K562 (cell line): ENCODE data around the gene FBXO44. TPM values are rescaled to one million over a fixed set of nuclear protein-coding genes. Genes with fewer than 3 reads are reported as not detected.
A peak's percentile ranks its signal among the peaks of the same experiment; 100 is the strongest.

ENCODE experiments used
- CTCF ChIP-seq, 3 experiments: IDR thresholded peaks in 2 of 3; conservative IDR thresholded peaks in 1 of 3; 2 replicates each; pipeline ENCODE4 v1.5.1; 2011 to 2012; ENCODE audit warnings: low read length in 3 of 3, mild to moderate bottlenecking in 3 of 3, control low read depth in 2 of 3, improper control_type of control experiment in 1 of 3, inconsistent platforms in 1 of 3, low read depth in 1 of 3, mixed read lengths in 1 of 3, moderate library complexity in 1 of 3; ENCODE audit not compliant: insufficient read depth in 2 of 3
- GTF2F1 ChIP-seq: IDR thresholded peaks from 2 replicates; pipeline ENCODE4 v1.6.1; 2011; ENCODE audit warnings: low read depth, low read length, improper control_type of control experiment
- KDM1A ChIP-seq, 2 experiments: fragments of 450-650 bp; IDR thresholded peaks; 2 replicates each; pipeline ENCODE4 v1.6.1; 2016; ENCODE audit warnings: mild to moderate bottlenecking in 2 of 2
- RBM25 ChIP-seq: fragments of 200-400 bp; formaldehyde crosslinking; IDR thresholded peaks from 2 replicates; pipeline ENCODE4 v1.6.1; 2018; ENCODE audit warnings: low read length, low read depth, moderate library complexity; ENCODE audit not compliant: severe bottlenecking
- RCOR1 ChIP-seq, 2 experiments: IDR thresholded peaks; 2 replicates each; pipeline ENCODE4 v1.6.1; 2012; ENCODE audit warnings: low read depth in 2 of 2, low read length in 2 of 2, borderline replicate concordance in 1 of 2, improper control_type of control experiment in 1 of 2
- SP1 ChIP-seq: sonication (generic); formaldehyde crosslinking; IDR thresholded peaks from 2 replicates; pipeline ENCODE4 v1.8.1; 2022; ENCODE audit warnings: mild to moderate bottlenecking, missing genetic modification reagents
- THRB ChIP-seq: fragments of 450-650 bp; formaldehyde crosslinking; conservative IDR thresholded peaks from 2 replicates; pipeline ENCODE4 v1.4.0; 2022; ENCODE audit warnings: mild to moderate bottlenecking, missing genetic modification characterization
- XRCC5 ChIP-seq: fragments of 200-400 bp; formaldehyde crosslinking; IDR thresholded peaks from 2 replicates; pipeline ENCODE4 v1.6.1; 2017; ENCODE audit warnings: low read depth, mild to moderate bottlenecking, low read length
- ZFP36 ChIP-seq: fragments of 150-350 bp; IDR thresholded peaks from 2 replicates; pipeline ENCODE4 v1.6.1; 2018; ENCODE audit warnings: low read length, low read depth; ENCODE audit not compliant: partially characterized antibody
- polyA plus RNA-seq, 8 experiments: library from polyadenylated mRNA; depleted of rRNA in 4 of 8; stranded (reverse) in 5 of 8; unstranded in 3 of 8; fragments of >200 nt; fragmentation: Nextera tagmentation in 2 of 8; fragmentation: Illumina TruSeq in 1 of 8; extraction: Ambion mirVana in 2 of 8; extraction: Trizol in 1 of 8; gene quantifications; 2 replicates each; pipeline versions ENCODE4 v1.2.1 to v1.2.3, GENCODE V29; 2011 to 2014; ENCODE audit warnings: inconsistent platforms in 1 of 8, missing spikeins in 1 of 8
- total RNA-seq, 7 experiments: library from RNA; depleted of rRNA in 6 of 7; stranded (reverse); fragments of >200 nt in 6 of 7; fragmentation: Illumina TruSeq in 2 of 7; extraction: Trizol in 2 of 7; gene quantifications; 2 replicates each; pipeline versions ENCODE4 v1.2.1 to v1.2.3, GENCODE V29; 2011 to 2021; ENCODE audit warnings: low replicate concordance in 1 of 7
- TF ChIP-seq, protein P1 (sequence below), 2 experiments: fragments of 450-650 bp; formaldehyde crosslinking in 1 of 2; IDR thresholded peaks; 2 replicates each; pipeline versions ENCODE4 v1.4.0 to v1.6.1; 2014 to 2020; ENCODE audit warnings: mild to moderate bottlenecking in 2 of 2, borderline replicate concordance in 1 of 2, low read depth in 1 of 2
- TF ChIP-seq, protein P2 (sequence below): fragments of 450-650 bp; formaldehyde crosslinking; IDR thresholded peaks from 2 replicates; pipeline ENCODE4 v1.4.0; 2020; ENCODE audit warnings: mild to moderate bottlenecking, moderate library complexity

The FBXO44 gene
- total and polyA plus RNA-seq, 9 of the 15 experiments (the other 6 are each of a cell fraction or from before 2014, with no cell fraction given): 0.69 to 20.9 (median 6.7) TPM

GRCh38 chr1:11642418-11643017 lies 12.2 kb upstream of the FBXO44 start (continued):
- TF ChIP-seq, protein P1, sequence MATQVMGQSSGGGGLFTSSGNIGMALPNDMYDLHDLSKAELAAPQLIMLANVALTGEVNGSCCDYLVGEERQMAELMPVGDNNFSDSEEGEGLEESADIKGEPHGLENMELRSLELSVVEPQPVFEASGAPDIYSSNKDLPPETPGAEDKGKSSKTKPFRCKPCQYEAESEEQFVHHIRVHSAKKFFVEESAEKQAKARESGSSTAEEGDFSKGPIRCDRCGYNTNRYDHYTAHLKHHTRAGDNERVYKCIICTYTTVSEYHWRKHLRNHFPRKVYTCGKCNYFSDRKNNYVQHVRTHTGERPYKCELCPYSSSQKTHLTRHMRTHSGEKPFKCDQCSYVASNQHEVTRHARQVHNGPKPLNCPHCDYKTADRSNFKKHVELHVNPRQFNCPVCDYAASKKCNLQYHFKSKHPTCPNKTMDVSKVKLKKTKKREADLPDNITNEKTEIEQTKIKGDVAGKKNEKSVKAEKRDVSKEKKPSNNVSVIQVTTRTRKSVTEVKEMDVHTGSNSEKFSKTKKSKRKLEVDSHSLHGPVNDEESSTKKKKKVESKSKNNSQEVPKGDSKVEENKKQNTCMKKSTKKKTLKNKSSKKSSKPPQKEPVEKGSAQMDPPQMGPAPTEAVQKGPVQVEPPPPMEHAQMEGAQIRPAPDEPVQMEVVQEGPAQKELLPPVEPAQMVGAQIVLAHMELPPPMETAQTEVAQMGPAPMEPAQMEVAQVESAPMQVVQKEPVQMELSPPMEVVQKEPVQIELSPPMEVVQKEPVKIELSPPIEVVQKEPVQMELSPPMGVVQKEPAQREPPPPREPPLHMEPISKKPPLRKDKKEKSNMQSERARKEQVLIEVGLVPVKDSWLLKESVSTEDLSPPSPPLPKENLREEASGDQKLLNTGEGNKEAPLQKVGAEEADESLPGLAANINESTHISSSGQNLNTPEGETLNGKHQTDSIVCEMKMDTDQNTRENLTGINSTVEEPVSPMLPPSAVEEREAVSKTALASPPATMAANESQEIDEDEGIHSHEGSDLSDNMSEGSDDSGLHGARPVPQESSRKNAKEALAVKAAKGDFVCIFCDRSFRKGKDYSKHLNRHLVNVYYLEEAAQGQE (IDR thresholded peaks at IDR 0.05; ENCODE audit: borderline replicate concordance): peak; percentile 91
- TF ChIP-seq, protein P1 (CRISPR knock-in tag; IDR thresholded peaks at IDR 0.05; ENCODE audit: low read depth): 0 out of 2 replicates have a peak, but pooled peaks have one; percentile 22
- TF ChIP-seq KDM1A (IDR thresholded peaks at IDR 0.05) (peak in 1 of 2 experiments; percentile 85; a peak in 2 of 4 replicates), THRB (CRISPR knock-in tag) (0 out of 2 replicates have a peak, but pooled peaks have one; percentile 43), RCOR1 (IDR thresholded peaks at IDR 0.05; ENCODE audit: borderline replicate concordance in 1 of 2, low read depth in 2 of 2, low read length in 2 of 2) (0 out of 4 replicates have a peak, but pooled peaks of 1 of the 2 experiments have one; percentile 40), XRCC5 (0 out of 2 replicates have a peak, but pooled peaks have one; percentile 25), RBM25 (peak; percentile 78), ZFP36 (peak; percentile 6), GTF2F1 (0 out of 2 replicates have a peak, but pooled peaks have one; percentile 26), CTCF (IDR thresholded peaks at IDR 0.05 in 2 of 3, conservative IDR thresholded peaks at IDR 0.05 in 1 of 3; ENCODE audit: insufficient read depth in 2 of 3, low read depth in 1 of 3, low read length in 3 of 3) (peak; percentile 95 to 99 (median 98)), SP1 (0 out of 2 replicates have a peak, but pooled peaks have one; percentile 23)
- TF ChIP-seq, protein P2, sequence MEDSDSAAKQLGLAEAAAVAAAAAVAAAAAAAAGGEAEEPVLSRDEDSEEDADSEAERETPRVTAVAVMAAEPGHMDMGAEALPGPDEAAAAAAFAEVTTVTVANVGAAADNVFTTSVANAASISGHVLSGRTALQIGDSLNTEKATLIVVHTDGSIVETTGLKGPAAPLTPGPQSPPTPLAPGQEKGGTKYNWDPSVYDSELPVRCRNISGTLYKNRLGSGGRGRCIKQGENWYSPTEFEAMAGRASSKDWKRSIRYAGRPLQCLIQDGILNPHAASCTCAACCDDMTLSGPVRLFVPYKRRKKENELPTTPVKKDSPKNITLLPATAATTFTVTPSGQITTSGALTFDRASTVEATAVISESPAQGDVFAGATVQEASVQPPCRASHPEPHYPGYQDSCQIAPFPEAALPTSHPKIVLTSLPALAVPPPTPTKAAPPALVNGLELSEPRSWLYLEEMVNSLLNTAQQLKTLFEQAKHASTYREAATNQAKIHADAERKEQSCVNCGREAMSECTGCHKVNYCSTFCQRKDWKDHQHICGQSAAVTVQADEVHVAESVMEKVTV: peak; percentile 95
